GM12875 (cell line): ENCODE data around the gene TEX10.
"Not testable (repeated sequence)": the region's sequence is repeated elsewhere in the genome, so short reads cannot be mapped to it uniquely, and the experiment has no call there.

Experiments
- H3K4me3 ChIP-seq: one replicate; pipeline ENCODE4 v1.5.1; 2011; ENCODE audit warnings: low read depth, low read length, control low read depth
- CTCF ChIP-seq: IDR thresholded peaks from 2 replicates; pipeline ENCODE4 v1.5.1; 2011; ENCODE audit warnings: low read depth, mild to moderate bottlenecking, control low read depth, inconsistent platforms, low read length, moderate library complexity, borderline replicate concordance; ENCODE audit not compliant: insufficient read depth

The TEX10 gene

DNA sequence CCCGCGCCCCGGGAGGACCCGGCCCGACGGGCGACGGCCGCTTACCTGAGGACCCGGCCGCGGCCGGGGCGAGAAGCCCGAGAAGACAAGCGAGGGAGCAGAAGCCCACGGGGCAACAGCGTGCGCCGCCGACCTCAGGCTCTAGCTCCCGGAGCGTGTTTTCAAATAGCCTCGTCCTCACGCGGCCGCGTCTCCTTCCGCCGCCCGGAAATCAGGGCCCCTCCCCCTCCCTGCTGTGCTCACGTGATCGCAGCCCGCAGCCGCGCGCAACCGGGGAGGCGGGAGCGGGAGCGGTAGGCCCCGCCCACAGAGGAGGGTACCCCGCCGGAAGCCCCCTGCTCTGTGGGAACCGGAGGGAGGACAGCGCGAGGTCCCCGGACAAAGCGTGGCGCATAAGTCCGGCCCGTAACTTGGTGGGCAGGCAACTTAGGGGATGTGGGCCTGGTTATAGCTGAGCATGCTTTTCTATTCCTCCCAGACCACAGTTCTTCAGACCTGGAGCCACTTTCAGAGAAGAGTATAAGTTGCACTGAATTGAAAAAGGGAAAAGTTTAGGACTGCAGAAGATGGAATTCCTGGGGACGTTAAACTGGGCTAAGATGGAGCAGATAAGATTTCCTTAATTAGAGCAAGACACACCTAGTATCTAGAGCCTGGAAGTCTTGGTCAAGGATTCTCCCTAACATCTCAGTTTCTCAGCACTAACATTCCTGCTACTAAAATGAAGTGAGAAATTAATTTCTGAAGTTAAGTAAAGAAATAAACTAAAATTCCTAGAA, at the start of gene TEX10:
TSS of gene TEX10 (minus strand) at position 216 of the 779 bp plus-strand sequence. CDS start 3,579 bp downstream, outside the sequence.
- H3K4me3 ChIP-seq, result peak within 1 kb of the TSS; percentile 77

DNA sequence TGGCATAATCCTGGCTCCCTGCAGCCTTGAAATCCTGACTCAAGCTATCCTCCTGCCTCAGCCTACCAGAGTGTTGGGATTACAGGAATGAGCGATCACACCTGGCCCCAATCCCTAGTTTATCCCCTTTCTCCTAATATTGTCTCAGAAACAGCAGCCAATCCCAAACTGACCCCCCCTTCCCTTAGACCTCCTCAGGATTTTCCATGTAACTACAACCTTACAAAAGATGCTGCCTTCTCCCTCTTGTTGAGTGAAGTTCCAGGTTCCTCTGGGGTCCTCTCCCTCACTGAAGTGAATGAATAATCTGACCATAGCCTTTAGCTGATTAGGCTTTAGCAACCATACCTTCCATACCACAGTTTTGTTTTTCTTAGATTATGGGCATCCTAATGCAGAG, 48.3 kb upstream of the TEX10 start:
- TF ChIP-seq CTCF, result no peak
- H3K4me3 ChIP-seq, result no peak overlapping the region

More for the DNA sequence above, at the start of gene TEX10:
- TF ChIP-seq CTCF, result no peak

- H3K4me3 ChIP-seq, result no peak overlapping the region
- TF ChIP-seq CTCF, result no peak
Observed at GRCh38 chr9:100397529-100398266, 45.0 kb upstream of the TEX10 start.

DNA sequence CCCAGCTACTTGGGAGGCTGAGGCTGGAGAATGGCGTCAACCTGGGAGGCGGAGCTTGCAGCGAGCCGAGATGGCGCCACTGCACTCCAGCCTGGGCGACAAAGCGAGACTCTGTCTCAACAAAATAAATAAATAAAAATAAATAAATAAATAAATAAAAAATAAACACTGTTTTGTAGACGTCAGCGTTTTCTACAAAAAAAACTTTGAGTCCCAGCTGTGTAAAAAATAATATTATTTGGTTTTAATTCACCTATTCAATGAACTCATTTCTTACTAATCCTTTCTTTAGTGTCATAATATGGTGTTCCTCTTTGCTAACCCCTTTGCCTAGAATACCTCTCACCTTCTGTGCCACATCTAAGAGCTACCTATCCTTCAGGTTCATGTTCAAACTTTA, 44.0 kb upstream of the TEX10 start:
- H3K4me3 ChIP-seq, result no peak overlapping the region
- TF ChIP-seq CTCF, result no peak

GRCh38 chr9:100394816-100395215, 42.1 kb upstream of the TEX10 start:
- TF ChIP-seq CTCF, result no peak

DNA sequence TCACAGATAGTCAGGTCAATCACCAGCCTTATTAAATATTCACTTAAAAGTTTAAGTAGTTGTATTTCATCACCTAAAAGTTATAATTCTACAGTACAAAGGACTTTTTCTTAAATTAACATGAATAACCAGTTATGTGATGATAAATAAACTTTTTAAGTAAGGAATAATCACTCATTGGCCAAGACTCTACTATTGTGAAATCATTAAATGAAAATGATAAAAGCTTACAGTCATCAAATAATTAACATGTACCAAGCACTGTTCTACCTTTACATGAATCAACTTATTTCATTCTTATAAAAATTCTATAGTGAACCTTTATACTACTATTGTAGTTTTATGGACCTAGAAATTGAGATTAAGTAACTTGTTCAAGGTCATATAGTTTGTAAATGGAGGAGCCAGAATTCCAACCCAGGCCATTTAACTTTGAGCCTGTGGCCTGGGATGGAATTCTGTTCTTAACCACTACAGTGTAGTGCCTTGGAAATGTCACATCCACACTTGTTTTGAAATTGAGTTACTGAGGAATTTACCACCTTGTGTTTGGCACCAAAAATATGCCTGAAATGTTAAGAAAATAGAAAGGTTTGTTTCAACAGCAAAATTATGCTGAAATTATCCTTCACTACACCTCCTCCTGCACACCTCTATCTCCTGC, 41.4 kb upstream of the TEX10 start:
- TF ChIP-seq CTCF, result no peak
- no peak overlapping the region for H3K4me3 ChIP-seq

More at GRCh38 chr9:100394816-100395215, 42.1 kb upstream of the TEX10 start:
- H3K4me3 ChIP-seq, result no peak overlapping the region

DNA sequence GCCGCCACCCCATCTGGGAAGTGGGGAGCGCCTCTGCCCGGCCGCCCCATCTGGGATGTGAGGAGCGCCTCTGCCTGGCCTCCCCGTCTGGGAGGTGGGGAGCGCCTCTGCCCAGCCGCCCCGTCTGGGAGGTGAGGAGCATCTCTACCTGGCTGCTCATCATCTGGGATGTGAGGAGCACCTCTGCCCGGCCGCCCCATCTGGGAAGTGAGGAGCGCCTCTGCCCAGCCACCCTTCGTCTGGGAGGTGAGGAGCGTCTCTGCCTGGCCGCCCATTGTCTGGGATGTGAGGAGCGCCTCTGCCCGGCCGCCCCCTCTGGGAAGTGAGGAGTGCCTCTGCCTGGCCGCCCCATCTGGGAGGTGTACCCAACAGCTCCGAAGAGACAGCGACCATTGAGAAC, 40.2 kb upstream of the TEX10 start:
- not testable (repeated sequence) for H3K4me3 ChIP-seq
